Stimulated activated naive CD8-positive, alpha-beta T cell treated with anti-CD3 and anti-CD28 coated beads, Interleukin-15, Interleukin-2, amounts not matched to agents 100 U/mL and 50 U/mL, for 24 hours (primary cell): ENCODE results near the gene NKG7.

ENCODE experiments used
- ATAC-seq: fragments of 150-1000 bp; cut with Tn5 transposase; one replicate; pipeline ENCODE4 v1.10.0; 2021
- DNase-seq: peaks from one replicate; pipeline ENCODE4 v3.0.0; 2021

The NKG7 gene

GRCh38 chr19:51337141-51337860 is 35.2 kb downstream of the NKG7 start:
- DNase-seq (no peak), ATAC-seq (no peak)

GRCh38 chr19:51333836-51334460 is 38.5 kb downstream of the NKG7 start:
- DNase-seq (no peak), ATAC-seq (no peak)

DNA sequence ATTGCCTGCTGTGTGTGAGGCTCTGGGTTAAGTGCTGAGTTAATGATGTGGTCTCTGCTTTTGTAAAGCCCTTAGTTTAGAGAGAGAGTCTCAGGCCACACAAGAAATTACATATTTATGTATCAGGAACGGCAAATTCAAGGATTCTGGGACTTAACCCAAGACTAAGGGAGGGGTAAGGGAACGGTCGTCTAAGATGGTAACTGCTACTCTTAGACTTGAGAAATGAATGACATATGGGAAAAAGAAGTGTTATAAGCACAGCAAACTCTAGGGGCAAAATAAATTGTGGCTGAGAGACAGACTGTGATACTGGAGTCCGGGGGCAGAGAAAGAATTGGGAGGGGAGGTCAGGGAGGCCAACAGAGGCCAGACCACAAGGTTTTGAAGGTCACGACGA is 40.7 kb downstream of the NKG7 start:
- ATAC-seq (no peak), DNase-seq (no peak)

DNA sequence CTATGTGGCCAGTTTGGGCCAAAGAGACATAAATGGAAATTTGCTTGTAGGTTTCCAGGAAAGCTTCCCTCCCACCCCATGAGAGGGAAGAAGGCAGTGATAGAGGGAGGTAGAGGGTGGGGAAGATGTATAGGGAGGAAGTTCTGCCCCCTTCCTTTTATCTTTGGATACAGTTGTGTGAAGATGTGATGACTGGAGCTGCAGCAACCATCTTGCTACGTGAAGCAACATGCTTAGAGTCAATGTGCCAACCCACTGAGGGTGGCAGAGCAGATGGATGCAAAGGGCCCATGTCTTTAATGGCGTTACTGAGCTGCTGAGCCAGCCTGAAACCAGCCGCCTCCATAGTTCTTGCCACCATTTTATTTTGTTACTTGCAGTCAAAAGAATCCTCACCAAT is 41.3 kb downstream of the NKG7 start:
- no peak for ATAC-seq

GRCh38 chr19:51330366-51330765 is 42.1 kb downstream of the NKG7 start:
- ATAC-seq: no peak
- no peak for DNase-seq

More for the DNA sequence above, 41.3 kb downstream of the NKG7 start:
- DNase-seq: no peak

DNA sequence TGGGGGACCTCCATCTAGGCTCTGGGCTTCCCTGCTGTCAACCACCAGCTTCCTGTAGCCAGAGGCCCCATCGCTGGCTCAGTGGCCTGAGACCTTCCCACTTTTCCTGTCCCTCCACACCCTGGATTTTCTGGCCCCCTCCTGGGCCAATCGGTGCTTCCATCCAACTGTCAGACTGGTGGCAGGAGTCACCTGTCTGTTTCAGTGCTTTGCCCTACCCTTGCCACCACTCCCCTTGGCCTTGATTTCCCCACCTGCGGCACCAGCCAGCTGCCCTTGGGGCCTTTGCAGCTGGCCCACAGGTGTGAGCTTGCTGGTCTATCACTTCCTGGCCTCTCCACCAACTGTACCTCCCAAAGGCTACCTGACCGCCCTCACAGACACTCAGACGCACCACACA is 43.0 kb downstream of the NKG7 start:
- ATAC-seq (no peak), DNase-seq (no peak)

DNA sequence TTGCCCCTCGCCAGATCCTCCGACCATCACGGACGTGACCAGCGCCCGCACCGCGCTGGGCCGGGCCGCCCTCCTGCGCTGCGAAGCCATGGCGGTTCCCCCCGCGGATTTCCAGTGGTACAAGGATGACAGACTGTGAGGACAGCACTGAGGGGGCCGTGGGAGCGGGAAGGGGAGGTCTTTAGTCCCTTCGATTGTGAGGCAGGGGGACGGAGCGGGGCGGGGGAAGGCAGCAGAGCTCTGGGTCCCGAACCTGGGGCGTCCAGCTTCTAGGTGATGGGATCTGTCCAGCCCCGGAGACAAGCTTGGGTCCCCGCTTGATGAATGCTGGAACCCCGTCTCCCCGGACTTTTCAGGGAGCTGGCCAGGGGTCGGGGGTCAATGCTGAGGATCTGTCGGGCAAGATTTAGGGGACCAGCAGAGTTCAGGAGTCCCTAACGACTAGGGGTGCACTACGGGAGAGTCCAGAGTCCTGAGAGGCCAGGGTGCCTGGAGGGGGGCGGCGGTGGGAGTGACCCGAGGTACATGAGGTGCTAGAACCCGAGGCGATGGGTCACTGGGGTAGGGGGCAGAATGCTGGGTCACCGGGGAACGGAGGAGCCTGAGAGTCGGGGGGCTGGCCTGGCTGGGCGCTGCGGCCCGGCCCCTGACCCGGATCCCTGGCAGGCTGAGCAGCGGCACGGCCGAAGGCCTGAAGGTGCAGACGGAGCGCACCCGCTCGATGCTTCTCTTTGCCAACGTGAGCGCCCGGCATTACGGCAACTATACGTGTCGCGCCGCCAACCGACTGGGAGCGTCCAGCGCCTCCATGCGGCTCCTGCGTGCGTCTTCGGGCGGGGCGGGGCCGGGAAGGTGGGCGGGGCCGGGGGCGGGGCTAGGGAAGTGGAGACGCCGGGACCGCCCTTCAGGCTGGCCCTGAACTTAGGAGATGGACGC is 45.1 kb downstream of the NKG7 start:
- DNase-seq (peak; percentile 73), ATAC-seq (peak; percentile 67)

GRCh38 chr19:51326216-51327065 is 46.0 kb downstream of the NKG7 start:
- ATAC-seq (no peak), DNase-seq (no peak)

DNA sequence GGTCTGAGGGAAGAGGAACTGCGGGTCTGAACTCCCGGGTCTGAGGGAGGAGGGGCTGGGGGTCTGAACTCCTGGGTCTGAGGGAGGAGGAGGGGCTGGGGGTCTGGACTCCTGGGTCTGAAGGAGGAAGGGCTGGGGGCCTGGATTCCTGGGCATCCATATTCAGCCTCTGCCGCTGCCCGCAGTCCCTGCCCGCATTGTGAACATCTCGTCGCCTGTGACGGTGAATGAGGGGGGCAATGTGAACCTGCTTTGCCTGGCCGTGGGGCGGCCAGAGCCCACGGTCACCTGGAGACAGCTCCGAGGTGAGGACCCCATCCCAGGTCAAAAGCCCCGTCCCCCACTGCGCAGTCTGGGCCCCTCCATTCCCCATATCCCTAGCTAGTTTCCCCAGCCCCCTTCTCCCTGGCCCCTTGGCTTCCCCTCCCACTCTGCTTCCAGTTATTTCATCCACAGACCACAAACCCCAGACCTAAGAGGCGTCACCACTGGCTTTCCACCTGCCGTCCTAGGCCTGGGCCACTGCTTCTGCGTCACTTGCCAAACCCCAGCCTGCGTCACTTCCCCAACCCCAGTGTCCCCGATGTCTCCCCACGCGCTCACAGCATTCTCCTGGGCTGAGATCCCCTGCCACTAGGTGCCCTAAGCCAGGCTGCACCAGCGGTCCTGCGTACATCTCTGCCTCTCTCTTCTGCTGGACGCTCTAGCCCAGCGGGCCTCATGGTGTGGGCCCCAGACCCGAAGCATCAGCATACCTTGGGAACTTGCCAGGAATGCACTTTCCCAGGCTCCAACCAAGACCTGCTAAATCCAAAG is 47.1 kb downstream of the NKG7 start:
- ATAC-seq: peak; percentile 37
- peak; percentile 43 for DNase-seq

DNA sequence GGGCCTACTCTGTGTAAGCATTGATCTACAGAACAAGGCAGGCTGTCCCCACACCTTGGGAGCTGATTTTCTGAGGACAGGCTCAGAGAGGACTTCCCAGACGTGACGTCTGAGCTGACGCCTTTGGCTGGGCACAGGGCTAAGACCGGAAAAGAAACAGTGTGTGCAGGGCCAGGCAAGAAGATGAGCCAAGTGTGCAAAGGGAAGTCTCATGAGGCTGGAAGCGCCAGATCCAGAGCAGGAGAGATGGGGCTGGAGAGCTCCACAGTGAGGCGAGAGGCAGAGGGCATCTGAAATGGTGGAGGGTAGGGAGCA is 48.3 kb downstream of the NKG7 start:
- ATAC-seq (no peak), DNase-seq (no peak)

DNA sequence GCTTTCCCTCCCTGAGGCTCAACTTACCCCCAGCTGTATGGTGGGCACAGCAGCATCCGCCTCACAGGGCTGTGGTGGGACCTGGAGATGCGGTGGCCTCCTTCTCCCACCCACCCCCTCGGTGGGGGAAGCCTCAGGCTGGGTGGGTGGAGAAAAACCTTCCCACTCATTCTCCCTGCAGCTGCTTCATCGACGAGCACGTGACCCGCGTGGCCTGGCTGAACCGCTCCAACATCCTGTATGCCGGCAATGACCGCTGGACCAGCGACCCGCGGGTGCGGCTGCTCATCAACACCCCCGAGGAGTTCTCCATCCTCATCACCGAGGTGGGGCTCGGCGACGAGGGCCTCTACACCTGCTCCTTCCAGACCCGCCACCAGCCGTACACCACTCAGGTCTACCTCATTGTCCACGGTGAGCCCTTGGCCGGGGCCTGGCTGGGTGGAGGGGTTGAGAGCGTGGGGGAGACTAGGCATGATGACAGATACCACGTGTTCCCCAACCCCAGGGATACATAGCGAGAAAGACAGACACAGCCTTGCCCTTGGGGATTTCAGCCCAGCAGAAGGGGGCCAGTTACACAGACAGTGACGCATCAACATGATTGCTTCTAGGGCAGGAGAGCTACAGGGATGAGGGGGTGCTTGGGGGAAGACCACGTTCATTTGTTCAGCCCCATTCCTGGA is 48.8 kb downstream of the NKG7 start:
- ATAC-seq (no peak), DNase-seq (no peak)

DNA sequence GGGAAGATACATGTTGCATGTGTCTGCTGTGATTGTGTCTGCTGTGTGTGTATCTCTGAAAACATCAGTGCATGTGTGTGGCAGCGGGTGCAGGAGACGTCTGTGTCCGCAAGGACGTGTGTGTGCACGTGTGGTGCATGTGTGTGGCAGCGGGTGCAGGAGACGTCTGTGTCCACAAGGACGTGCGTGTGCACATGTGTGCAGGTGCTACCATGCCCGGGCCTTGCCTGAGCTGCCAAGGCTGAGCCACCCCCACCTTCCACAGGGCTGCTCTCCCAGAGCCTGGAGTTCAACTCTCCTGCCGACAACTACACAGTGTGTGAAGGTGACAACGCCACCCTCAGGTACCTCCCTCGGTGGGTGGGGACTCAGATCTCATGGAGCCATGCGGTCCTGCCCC is 50.7 kb downstream of the NKG7 start:
- no peak for ATAC-seq
- no peak for DNase-seq
